ENCODE results near the gene NUDT6.

DNA sequence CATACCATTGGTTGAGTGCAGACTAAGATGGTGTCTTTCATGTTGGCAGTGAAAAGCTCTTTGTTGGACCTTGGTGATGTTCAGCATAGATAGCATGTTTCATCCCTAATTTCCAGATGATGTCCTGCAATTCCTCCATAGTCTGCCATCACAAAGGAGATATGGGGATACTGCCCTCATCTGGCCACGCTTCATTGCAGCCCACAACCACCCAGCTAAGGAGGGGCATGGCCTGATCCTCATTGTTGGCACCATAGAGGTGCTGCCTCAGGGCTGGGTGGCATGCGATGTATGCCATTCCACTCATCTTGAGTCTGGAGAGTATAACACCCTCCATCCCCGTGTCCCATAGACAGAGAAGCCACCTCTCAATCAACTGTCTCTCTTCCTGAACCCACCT lies 31.5 kb upstream of the NUDT6 start:
- TF ChIP-seq, protein P1, sequence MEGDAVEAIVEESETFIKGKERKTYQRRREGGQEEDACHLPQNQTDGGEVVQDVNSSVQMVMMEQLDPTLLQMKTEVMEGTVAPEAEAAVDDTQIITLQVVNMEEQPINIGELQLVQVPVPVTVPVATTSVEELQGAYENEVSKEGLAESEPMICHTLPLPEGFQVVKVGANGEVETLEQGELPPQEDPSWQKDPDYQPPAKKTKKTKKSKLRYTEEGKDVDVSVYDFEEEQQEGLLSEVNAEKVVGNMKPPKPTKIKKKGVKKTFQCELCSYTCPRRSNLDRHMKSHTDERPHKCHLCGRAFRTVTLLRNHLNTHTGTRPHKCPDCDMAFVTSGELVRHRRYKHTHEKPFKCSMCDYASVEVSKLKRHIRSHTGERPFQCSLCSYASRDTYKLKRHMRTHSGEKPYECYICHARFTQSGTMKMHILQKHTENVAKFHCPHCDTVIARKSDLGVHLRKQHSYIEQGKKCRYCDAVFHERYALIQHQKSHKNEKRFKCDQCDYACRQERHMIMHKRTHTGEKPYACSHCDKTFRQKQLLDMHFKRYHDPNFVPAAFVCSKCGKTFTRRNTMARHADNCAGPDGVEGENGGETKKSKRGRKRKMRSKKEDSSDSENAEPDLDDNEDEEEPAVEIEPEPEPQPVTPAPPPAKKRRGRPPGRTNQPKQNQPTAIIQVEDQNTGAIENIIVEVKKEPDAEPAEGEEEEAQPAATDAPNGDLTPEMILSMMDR (IDR thresholded peaks at IDR 0.05; ENCODE audit: poor library complexity), result no peak
- no peak for TF ChIP-seq EZH2 (IDR thresholded peaks at IDR 0.05; ENCODE audit: borderline replicate concordance)
- no peak for TF ChIP-seq EZH2phosphoT487 (IDR thresholded peaks at IDR 0.05; ENCODE audit: low read depth, severe bottlenecking, unreplicated experiment)
